HG02970 (cell line): Measurements from ENCODE around the gene DISP3.

Experiments used
- ATAC-seq: cut with Tn5 transposase; IDR thresholded peaks from one replicate; pipeline ENCODE4 v1.9.1; 2021; ENCODE audit warnings: mild to moderate bottlenecking, moderate library complexity, moderate number of reproducible peaks; ENCODE audit not compliant: unreplicated experiment, low FRiP score

Gene DISP3

GRCh38 chr1:11485191-11485590 is 6.2 kb downstream of the DISP3 start:
- no peak for ATAC-seq

GRCh38 chr1:11486231-11487009 is 7.5 kb downstream of the DISP3 start:
- ATAC-seq, result no peak

DNA sequence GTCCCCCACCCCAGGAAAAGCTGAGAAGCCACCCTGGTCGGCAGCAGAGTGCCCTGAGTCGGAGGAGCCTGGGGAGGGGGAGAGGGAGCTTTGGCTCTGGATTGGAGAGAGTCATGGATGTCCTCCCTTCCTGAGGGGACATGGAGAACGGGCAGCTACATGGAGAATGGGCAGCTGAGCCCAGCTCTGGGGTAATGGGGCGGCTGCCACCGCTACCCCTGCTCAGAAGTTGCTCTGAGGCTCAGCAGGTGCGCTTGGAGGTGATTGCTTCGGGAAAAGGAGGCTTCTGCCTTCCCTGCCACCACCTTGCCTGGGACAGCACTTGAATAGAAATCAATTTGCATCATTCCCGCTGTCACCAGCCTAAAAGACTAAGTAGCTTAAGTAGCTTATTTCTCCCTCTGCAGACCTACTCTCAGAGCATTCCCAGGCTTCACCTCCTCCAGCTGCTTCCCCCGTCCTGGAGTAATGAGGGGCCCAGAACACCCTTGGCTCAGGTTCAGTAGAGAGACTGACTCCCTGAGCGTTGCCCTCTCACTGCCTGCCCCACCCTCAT is 8.3 kb downstream of the DISP3 start:
- no peak for ATAC-seq

DNA sequence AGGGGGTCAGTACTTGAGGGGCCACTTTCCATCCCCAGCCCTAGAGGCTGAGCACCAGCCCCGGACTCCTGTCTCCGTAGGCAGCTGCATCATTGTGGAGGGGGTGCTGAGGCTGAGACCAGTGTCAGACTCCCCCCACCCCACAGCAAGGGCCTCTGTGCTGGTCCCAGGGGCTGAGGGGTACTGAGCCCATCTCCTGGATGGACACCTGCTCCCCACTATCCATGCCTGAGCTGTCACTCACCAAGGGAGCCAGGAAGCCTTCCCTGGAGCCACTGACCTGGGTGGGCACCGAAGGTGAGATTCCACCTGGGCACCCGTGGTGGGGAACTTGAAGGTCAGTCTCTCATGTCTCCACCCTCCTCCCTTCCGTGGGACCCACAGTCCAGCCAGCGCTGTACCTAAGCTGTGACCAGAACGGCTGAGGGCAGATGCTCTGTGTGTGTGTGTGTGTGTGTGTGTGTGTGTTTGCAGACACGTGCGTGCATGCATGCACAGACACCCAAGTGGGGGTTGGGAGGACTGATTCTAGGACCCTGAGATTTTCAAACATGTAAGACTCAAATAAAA is 9.3 kb downstream of the DISP3 start:
- ATAC-seq, result no peak

- ATAC-seq, result no peak
Measured at GRCh38 chr1:11488966-11489625, 10.1 kb downstream of the DISP3 start.

DNA sequence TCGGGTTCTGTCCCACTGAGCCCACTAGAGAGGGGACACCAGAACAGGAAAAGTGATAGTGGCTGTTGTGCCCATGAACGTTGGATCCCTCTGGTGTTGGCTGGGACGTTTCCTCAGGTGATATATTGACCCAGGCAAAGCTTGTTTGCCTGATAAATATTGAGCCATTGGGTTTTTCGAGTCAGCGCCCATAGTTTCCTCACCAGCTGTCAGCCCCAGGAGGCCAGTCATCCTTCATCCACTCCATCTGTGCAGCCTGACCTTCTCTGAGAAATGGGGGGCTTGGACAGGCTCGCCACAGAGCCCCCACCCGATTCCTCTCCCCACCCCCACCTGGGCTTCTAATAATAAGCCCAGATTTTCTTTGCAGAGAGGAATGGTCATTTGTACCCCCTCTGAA is 13.3 kb downstream of the DISP3 start:
- no peak for ATAC-seq

- no peak for ATAC-seq
Measured at GRCh38 chr1:11493972-11494655, 15.2 kb downstream of the DISP3 start.

- no peak for ATAC-seq
Measured at GRCh38 chr1:11494771-11495170, 15.8 kb downstream of the DISP3 start.

DNA sequence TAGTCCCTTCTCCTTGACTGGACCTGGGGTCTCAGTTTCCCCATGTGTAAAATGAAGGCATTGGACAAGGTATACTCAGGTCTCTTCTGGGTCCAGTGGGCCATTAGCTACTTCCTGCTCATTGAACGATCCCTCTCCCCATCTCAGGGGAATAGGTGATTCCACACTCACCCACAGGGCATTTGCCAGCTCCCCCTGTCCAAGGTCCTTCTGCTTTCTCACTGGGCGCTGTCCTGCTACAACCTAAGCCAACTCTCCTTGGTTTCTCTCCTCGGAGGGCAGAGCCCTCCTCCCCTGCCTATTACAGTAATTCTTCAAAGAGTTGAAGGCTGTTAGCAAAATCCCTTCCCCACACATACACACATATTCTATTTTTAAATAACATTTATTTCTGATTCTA is 16.6 kb downstream of the DISP3 start:
- no peak for ATAC-seq

DNA sequence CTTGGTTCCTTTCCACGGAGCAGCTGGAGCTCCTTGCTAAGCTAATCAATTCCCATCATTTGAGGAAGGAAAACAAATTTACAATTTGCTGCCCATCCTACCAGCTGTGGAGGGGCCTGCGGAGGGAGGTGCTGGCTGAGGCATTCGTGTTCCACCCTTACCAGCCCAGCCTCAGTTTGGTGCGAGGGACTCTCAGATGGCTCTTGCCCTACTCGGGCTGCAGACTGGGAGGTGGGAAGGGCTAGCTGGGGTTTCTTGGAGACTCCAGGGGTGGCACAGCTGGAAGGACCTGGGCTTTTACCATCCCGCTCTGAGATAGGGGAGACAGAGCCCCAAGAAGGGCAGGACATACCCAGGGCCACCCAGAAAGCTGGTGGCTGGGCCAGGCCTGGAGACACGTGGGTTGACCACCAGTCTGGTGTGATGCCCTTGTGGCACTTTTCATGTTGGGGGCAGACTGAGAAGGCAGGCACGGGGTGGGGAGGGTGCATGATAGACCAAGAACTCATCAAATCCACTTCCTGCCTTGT is 17.7 kb downstream of the DISP3 start:
- no peak for ATAC-seq

GRCh38 chr1:11498956-11499594 is 20.1 kb downstream of the DISP3 start:
- ATAC-seq, result no peak

GRCh38 chr1:11499601-11500331 is 20.8 kb downstream of the DISP3 start:
- ATAC-seq, result no peak

- no peak for ATAC-seq
Measured at GRCh38 chr1:11500881-11501280, 21.9 kb downstream of the DISP3 start.

- ATAC-seq, result no peak
Measured at GRCh38 chr1:11501491-11501897, 22.5 kb downstream of the DISP3 start.

GRCh38 chr1:11501906-11502485 is 23.0 kb downstream of the DISP3 start:
- ATAC-seq, result no peak

DNA sequence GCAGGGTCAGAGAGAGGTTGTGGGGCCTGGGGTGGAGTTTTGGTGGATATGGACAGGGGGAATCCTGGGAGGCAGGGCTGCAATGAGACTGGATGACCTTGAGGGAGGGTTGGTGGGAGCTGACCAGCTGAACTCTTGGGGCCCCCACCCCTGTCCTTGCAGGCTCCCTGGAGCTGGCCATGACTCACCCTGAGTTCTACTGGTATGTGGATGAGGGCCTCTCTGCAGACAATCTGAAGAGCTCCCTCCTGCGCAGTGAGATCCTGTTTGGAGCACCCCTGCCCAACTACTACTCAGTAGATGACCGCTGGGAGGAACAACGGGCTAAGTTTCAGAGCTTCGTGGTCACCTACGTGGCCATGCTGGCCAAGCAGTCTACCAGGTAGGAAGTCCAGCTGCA is 23.6 kb downstream of the DISP3 start:
- ATAC-seq, result no peak

DNA sequence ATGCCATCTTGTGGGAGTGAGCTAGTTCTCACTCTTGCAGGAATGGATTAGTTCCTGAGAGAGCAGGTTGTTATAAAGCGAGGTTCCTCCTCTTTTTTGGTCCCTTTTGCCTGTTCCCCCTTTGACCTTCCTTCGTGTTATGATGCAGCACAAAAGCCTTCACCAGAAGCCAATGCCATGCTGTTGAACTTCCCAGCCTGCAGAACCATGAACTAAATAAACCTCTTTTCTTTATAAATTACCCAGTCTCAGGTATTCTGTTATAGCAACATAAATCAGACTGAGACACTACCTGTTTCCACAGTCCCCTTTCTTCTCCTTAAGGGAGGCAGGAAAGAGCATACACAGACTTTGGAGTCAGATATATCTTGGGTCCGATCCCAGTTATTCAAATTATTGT is 25.6 kb downstream of the DISP3 start:
- ATAC-seq, result no peak

DNA sequence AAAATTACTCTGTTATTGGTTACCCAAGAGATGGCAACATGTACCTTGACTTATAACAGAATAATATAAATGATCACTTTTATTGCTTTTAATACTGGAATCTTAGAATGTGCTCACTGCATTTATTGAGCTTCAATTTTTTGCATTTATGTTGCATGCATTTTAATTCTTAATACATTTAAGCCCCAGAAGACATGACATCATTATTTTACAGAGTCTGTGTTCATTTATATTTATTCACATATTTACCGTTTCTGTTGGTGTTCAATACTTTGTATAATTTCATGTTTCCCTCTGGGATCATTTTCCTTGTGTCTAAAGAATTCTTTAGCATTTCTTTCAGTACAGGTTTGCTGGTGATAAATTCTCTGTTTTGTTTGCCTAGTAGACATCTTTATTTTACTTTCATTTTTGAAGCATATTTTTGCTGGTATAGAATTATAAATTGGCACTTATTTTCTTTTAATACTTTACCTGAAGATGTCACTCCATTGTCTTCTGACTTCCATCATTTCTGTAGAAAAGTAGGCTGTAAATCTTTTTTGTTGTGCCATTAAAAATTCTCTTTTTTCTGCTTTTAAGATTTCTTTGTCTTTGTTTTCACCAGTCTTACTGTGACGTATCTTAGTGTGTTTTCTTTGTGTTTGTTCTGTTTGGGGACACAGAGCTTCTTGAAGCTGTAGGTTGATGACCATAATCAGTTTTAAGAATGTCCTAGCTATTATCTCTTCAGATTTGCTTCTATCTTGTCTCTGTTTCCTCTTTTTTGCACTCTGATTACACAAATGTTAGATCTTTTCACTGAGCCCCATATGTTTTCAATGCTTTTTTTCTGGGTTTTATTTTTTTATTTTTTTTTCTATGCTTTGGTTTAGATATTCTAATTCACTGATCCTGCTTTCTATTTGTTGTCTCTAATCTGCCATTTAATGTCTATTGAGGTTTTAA is 26.9 kb downstream of the DISP3 start:
- ATAC-seq, result no peak
